ENCODE measurements around the gene SPATA13.

Gene SPATA13

DNA sequence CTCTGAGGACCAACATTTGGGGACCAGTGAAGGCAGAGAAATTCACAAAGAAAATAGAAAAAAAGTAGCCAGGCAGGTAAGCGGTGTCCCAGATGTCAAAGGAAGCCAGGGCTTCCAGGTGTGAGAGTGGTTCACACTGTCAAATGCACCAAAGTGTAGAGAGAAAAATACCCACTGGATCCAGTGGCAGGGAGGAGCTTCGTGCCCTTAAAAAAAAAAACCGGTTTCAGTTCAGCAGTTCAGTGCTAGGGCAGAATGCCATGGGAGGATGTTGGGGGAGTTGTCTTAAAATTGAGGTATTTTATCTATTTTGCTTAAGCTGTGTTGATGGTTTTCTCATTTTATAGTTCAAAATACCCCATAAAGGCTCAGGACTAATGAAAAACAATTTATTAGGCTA, 101.0 kb downstream of the SPATA13 start:
- peak; percentile 27 for DNase-seq

- DNase-seq: no peak
Measured at GRCh38 chr13:24263632-24264031, 103.1 kb downstream of the SPATA13 start.

GRCh38 chr13:24264976-24265375, 104.5 kb downstream of the SPATA13 start:
- no peak for DNase-seq

GRCh38 chr13:24265453-24265852, 104.9 kb downstream of the SPATA13 start:
- DNase-seq: no peak

- no peak for DNase-seq
Measured at GRCh38 chr13:24267274-24267673, 106.8 kb downstream of the SPATA13 start.

DNA sequence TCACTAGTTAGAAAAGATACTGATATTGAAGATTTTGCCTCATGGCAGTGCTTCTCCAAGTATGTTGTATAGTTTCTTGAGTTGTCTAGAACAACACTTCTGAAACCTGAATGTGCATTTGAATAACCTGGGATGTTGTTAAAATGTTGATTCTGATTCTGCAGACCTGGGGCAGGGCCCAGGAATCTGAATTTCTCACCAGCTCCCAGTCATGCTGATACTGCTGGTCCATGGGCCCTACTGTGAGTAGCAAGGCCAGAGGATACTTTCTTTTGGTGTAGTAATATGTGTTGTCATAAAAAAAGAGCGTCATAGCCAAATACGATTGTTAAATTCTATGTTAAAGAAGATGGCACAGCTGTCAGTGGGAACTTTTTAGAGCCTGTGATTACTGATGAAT, 107.3 kb downstream of the SPATA13 start:
- no peak for DNase-seq

DNA sequence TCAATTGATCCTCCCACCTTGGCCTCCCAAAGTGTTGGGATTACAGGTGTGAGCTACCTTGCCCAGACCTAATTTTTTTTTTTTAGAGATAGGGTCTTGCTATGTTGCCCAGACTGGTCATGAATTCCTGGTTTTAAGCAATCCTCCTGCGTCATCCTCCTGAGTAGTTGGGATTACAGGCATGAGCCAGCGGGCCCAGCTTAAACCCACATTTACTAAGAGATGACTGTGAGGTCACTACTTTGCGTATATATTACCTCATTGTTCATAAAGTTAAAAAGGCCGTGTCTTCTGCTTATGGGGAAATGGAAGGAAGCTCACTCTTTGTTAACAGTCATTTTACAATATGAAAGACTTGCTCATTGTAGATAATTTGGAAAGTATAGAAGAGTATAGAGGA, 109.3 kb downstream of the SPATA13 start:
- DNase-seq: no peak

DNA sequence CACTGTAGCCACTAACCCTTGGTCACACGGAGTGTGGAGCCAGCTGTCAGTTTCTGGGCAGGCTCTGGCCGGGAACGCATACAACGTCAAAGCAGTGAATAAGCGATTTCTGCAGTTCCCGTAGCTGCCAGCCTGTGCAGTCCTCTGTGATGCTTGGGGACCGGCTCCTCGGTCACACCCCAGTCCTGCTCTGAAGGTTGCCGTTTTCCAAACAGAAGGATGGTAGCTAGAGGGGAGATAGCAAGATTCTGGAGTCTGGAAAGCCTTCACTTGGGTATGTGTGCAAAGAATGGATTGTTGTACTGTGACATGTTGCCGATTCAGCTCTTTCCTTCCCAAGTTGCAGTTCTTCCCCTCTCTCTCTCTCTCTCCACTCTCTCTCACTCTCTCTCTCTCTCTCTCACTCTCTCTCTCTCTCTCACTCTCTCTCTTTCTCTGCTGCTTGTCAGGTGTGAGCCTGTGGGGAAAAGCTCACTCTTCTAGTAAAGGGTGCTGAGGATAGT, 110.2 kb downstream of the SPATA13 start:
- DNase-seq: peak; percentile 48

DNA sequence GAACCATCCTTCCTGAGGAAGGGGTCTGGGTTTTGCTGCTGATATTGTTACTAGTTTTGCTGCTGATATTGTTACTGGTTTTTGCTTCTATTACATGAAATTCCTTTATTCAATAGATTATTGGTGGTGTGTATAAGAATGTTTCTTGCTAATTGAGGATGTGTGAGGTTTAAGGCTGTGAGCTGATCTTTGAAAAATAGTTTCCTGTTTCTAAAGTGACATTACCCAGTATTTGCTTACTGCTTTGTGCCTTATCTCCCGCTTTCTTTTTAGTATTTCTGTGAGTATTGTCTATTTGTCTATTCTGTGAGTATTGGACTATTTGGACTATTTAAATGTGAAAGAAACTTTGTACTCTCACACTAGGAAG, 110.7 kb downstream of the SPATA13 start:
- no peak for DNase-seq

DNA sequence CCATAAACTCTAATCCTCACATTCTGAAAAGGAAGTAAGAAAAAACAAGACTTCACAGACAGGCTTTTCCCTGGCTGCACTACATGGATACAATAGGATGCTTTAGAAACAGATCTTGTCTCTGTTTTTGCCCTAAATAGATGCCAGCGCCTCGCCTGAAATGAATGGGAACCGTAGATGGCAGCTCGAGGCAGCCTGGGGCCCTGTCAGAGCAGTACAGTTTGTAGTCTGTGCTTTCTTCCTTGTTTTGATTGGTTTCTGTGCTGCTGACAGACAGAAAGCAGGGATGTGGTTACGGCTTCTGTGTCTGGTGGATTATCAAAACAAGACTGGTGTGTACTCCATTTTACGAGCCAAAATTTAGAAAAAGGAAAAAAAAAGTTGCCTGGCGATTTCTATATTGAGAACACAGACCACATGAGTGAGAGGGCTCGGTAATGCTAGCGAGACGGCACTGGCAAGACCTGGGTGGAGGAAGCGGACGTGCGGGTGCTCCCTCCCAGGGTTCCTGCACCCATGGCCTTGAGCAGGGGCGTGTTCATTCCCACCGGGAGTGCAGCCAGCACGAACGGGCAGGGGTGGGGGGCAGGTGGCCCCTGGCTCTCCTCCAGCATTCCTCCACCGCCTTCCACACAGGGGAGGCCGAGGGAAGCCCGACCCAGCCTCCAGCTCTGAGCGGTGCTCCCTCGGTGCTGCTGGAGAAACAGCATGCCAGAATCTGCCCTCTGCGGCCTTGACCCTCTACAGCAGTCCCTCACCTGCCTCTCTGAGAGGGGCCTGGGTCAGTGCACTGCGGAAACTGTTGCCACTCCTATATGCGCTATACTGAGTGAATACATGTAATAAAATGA, 111.3 kb downstream of the SPATA13 start:
- DNase-seq: no peak

- DNase-seq: no peak
Measured at GRCh38 chr13:24272452-24273161, 112.1 kb downstream of the SPATA13 start.

GRCh38 chr13:24273926-24274325, 113.4 kb downstream of the SPATA13 start:
- DNase-seq: no peak

DNA sequence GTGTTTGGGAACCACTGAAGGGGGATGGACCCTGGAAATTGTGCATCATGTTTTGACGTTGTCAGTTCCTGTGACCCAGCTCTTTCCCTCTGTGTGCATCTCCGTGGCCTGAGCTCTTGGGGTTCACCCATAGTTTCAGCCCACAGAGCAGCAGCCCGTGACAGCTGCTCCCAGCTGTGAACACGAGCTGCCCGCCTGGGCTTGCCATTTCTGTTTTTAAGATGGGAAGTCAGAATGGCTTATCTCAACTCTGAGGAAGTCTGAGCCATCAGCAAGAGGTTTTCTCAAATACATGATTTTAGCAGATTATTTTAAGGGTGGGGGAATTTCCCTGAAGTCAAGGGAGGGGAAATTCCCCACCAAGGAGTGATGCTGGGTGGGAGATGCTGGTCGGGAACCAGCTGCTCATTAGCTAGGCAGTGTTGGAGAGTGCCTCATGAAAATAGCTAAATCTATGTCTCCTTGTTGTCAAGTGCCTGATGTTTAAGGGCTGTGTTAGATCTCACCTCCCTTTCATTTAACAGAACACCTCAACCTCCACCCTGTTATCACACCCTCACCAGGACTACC, 114.0 kb downstream of the SPATA13 start:
- no peak for DNase-seq

GRCh38 chr13:24275041-24275440, 114.5 kb downstream of the SPATA13 start:
- DNase-seq: no peak

- no peak for DNase-seq
Measured at GRCh38 chr13:24276306-24276705, 115.8 kb downstream of the SPATA13 start.

DNA sequence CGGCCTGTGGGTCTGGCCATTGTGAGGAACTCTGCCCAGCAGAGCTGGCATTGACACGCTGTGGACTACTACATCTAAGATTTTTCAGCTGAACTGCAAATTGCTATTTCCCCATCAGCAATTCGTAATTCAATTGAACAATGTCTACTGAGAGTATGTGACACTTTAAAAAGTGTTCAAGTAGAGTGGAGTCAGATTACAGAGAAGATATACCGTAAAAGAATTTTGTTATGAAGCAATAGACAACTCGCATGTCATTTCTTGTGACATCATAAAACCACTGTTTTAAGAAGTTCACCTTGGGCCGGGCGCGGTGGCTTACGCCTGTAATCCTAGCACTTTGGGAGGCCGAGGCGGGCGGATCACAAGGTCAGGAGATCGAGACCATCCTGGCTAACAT, 116.3 kb downstream of the SPATA13 start:
- no peak for DNase-seq

- DNase-seq: no peak
Measured at GRCh38 chr13:24277761-24278160, 117.2 kb downstream of the SPATA13 start.

DNA sequence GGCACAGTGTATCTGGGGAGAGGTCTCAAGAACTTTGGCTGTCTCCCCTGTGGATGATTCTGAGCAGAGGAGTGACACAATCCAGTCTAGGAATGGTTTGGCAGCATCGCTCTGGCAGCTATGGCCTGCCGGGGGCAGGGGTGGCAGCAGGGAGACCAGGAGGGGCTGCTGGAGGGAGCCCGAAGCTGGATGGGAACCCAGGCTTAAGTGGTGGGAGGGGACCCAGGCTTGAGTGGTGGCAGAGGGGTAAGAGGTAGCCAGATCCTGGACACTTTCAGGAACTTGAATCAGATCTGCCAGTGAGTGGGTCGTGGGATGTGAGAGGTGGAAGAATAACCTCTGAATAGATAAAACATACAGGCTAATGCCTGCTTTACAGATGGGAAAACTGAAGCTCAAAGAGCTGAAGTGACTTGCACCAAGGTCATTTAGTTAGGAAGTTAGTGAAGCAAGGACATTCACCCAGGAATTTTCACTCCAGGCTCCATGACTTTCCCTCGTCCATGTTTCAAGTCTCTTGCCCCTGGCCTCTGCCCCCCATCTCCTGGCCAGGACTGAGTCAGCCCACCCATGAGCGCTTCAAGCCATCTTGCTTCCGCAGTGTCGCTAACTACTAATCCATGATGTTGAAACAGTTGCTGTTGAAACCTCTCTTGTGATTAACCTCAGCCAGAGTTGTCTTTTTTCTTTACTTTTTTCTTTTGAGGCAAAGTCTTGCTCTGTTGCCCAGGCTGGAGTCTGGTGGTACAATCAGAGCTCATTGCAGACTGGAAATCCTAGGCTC, 119.0 kb downstream of the SPATA13 start:
- DNase-seq: no peak

GRCh38 chr13:24280720-24281119, 120.2 kb downstream of the SPATA13 start:
- no peak for DNase-seq

DNA sequence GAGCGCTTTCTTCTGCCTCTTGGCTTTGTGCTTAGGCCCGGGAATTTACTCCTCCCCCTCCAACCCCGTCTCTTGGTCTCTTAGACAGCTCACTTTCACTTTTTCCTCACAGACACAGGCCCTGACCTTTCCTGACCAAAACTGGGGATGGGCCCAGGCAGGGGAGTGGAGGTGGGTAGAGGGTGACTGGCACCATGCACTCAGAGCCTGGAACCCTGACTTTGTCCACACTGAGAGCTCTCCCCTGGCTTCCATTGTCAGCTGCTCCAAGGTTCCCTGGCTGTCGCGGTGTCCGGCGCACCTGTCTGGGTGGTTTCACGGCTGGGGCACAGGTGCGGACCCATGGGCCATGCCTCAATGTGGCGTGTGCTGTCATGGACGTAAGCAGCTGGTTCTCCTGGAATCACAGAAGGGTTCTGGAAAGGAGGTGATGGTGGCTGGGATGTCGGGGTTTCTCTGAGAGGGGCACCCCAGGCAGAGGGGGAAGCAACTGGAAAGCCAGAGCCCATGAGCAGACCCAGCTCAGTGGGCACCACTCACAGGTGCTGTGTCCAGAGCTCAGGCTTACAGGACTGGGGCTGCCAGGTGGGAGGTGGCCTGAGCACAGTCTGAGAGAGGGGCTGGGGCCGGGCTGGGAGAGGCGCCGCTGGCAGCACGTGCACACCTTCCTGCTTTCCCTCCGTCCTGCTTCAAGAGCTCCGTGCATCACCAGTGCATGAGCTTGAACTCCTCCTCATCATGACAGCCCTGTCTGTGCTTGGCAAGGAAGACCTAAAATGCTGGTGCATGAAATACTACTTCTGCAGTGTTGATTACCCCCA, 120.9 kb downstream of the SPATA13 start:
- DNase-seq: no peak

DNA sequence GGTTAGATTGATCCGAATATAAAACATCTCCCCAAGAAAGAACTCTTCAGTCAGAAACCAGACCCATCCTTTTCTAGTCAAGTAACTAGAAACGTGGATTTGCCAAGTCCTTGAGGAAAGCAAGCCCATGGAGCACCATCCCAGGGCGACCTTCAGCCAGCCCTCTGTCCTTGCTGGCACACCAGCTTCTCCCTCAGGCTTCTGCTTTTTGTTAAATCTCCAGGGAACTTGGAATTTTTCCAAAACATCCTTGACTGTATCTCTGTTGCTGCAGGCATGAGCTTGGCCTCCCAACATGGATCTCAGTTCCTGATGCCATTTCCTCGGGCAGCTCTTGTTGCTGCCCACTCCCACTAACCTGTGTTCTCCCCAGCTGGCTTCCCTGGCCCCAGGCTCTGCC, 121.7 kb downstream of the SPATA13 start:
- DNase-seq: no peak

DNA sequence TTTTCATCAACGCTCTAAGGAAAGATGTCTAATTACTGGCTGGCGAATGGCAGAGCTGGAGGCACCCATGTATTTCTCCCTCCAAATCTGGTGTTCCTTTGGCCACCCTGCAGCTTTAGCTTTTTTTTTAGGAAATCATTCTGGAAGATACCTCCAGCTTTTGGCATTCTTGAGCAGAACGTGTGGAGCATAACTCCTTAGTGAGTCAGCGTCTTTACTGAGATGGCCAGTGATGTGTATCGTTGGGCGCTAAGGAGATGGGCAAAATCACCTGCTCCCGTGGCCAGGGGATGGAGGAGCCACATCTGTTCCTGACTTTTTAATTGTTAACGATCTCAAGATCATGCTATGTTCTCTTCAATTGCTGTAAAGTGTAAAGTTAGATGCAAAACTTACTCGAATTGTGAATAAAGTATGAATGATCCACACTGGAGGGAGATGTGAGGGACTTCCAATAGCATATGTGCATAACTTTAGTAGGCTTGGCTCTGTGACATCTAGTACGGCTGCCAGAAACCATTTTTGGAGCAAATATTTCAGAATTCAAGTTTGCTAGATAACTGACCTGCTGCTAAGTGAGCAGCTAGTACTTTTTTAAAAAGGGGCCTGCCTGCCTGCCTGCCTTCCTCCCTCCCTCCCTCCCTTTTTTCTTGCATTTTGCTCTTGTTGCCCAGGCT, 124.5 kb downstream of the SPATA13 start:
- DNase-seq: no peak
